DND-41 (cell line): Measurements from ENCODE around the gene LMX1B.

Source experiments
- ATAC-seq: fragments of 200-7000 bp; cut with Tn5 transposase; 3 replicates; pipeline ENCODE4 v1.9.1; 2021; ENCODE audit warnings: low read depth; ENCODE audit not compliant: insufficient read depth
- DNase-seq: peaks from one replicate; pipeline ENCODE4 v3.0.0-alpha.2; 2020
- H2AFZ ChIP-seq: 2 replicates; pipeline ENCODE4 v1.6.0; 2012; ENCODE audit warnings: low read depth, low read length
- H3K27ac ChIP-seq: 2 replicates; pipeline ENCODE4 v1.5.1; 2012; ENCODE audit warnings: low read length, inconsistent platforms
- H3K27me3 ChIP-seq: fragments of 200-600 bp; sonication (generic); 2 replicates; pipeline ENCODE4 v1.6.0; 2012; ENCODE audit warnings: low read length, mild to moderate bottlenecking, inconsistent platforms; ENCODE audit not compliant: insufficient read depth, poor library complexity
- H3K36me3 ChIP-seq: 2 replicates; pipeline ENCODE4 v1.5.1; 2012; ENCODE audit warnings: low read length, inconsistent platforms; ENCODE audit not compliant: insufficient read depth
- H3K4me1 ChIP-seq: 2 replicates; pipeline ENCODE4 v1.5.1; 2012; ENCODE audit warnings: mild to moderate bottlenecking, low read length; ENCODE audit not compliant: insufficient read depth
- H3K4me2 ChIP-seq: 2 replicates; pipeline ENCODE4 v1.6.0; 2012; ENCODE audit warnings: mild to moderate bottlenecking, moderate library complexity, low read length, inconsistent platforms; ENCODE audit not compliant: insufficient read depth
- H3K4me3 ChIP-seq, 2 experiments: fragments of 200-600 bp in 1 of 2; shearing (Covaris generic) in 1 of 2; 2 replicates each; pipeline ENCODE4 v1.5.1; 2012 to 2016; ENCODE audit warnings: inconsistent platforms in 2 of 2, low read length in 2 of 2, mild to moderate bottlenecking in 2 of 2, low read depth in 1 of 2, moderate library complexity in 1 of 2
- H3K79me2 ChIP-seq: 2 replicates; pipeline ENCODE4 v1.6.0; 2012; ENCODE audit warnings: low read length, inconsistent platforms; ENCODE audit not compliant: insufficient read depth
- H3K9ac ChIP-seq: 2 replicates; pipeline ENCODE4 v1.6.0; 2012; ENCODE audit warnings: low read depth, mild to moderate bottlenecking, inconsistent platforms, low read length, moderate library complexity
- H3K9me3 ChIP-seq: 2 replicates; pipeline ENCODE4 v1.5.1; 2012; ENCODE audit warnings: low read length, moderate library complexity, mild to moderate bottlenecking, inconsistent platforms; ENCODE audit not compliant: insufficient read depth, severe bottlenecking
- H4K20me1 ChIP-seq: 2 replicates; pipeline ENCODE4 v1.6.0; 2012; ENCODE audit warnings: low read length; ENCODE audit not compliant: insufficient read depth
- CTCF ChIP-seq: IDR thresholded peaks from 2 replicates; pipeline ENCODE4 v1.5.1; 2012; ENCODE audit warnings: borderline replicate concordance, low read length, moderate library complexity, mild to moderate bottlenecking; ENCODE audit not compliant: poor library complexity, severe bottlenecking; ENCODE audit errors: extremely low read depth
- EZH2 ChIP-seq: IDR thresholded peaks from 3 replicates; pipeline ENCODE4 v1.6.1; 2012; ENCODE audit warnings: borderline replicate concordance, low read depth, mild to moderate bottlenecking, moderate library complexity, low read length, inconsistent platforms; ENCODE audit not compliant: severe bottlenecking

LMX1B gene

GRCh38 chr9:126658201-126658825 is 44.6 kb downstream of the LMX1B start:
- Histone ChIP-seq H3K27me3 (peaks cover 4% of the 10 kb centered on the region), H4K20me1 (peaks cover 3% of the 10 kb centered on the region), H3K4me1 (no peaks in the 10 kb centered on the region), H3K36me3 (no peaks in the 10 kb centered on the region), H3K79me2 (no peaks in the 10 kb centered on the region), H2AFZ (no peak overlapping the region), H3K4me3 (no peak overlapping the region), H3K27ac (no peak overlapping the region), H3K4me2 (no peak overlapping the region), H3K9me3 (no peaks in the 10 kb centered on the region), H3K9ac (no peak overlapping the region)
- TF ChIP-seq EZH2 (no peak), CTCF (no peak)
- no peak for DNase-seq
- no peak for ATAC-seq

GRCh38 chr9:126658956-126659555 is 45.3 kb downstream of the LMX1B start:
- Histone ChIP-seq H3K27ac (no peak overlapping the region), H3K4me3 (no peak overlapping the region), H4K20me1 (peaks cover 3% of the 10 kb centered on the region), H3K9me3 (no peaks in the 10 kb centered on the region), H3K4me1 (no peaks in the 10 kb centered on the region), H2AFZ (no peak overlapping the region), H3K79me2 (no peaks in the 10 kb centered on the region), H3K9ac (no peak overlapping the region), H3K36me3 (no peaks in the 10 kb centered on the region), H3K27me3 (peaks cover 4% of the 10 kb centered on the region), H3K4me2 (no peak overlapping the region)
- TF ChIP-seq CTCF: no peak
- TF ChIP-seq EZH2: no peak
- DNase-seq (no peak), ATAC-seq (no peak)

- no peak for ATAC-seq
- H3K9me3 ChIP-seq: no peaks in the 10 kb centered on the region
- H3K36me3 ChIP-seq: no peaks in the 10 kb centered on the region
- H4K20me1 ChIP-seq: peaks cover 3% of the 10 kb centered on the region
- H3K27ac ChIP-seq: no peak overlapping the region
- H3K9ac ChIP-seq: no peak overlapping the region
- no peaks in the 10 kb centered on the region for H3K79me2 ChIP-seq
- H3K27me3 ChIP-seq: peaks cover 8% of the 10 kb centered on the region
- no peak overlapping the region for H3K4me3 ChIP-seq
- H3K4me2 ChIP-seq: no peak overlapping the region
- no peaks in the 10 kb centered on the region for H3K4me1 ChIP-seq
- TF ChIP-seq CTCF (no peak), EZH2 (no peak)
- no peak overlapping the region for H2AFZ ChIP-seq
- no peak for DNase-seq
These were observed 47.4 kb downstream of the LMX1B start for GRCh38 chr9:126661122-126661520.
